ENCODE results near the gene BPIFB2.

DNA sequence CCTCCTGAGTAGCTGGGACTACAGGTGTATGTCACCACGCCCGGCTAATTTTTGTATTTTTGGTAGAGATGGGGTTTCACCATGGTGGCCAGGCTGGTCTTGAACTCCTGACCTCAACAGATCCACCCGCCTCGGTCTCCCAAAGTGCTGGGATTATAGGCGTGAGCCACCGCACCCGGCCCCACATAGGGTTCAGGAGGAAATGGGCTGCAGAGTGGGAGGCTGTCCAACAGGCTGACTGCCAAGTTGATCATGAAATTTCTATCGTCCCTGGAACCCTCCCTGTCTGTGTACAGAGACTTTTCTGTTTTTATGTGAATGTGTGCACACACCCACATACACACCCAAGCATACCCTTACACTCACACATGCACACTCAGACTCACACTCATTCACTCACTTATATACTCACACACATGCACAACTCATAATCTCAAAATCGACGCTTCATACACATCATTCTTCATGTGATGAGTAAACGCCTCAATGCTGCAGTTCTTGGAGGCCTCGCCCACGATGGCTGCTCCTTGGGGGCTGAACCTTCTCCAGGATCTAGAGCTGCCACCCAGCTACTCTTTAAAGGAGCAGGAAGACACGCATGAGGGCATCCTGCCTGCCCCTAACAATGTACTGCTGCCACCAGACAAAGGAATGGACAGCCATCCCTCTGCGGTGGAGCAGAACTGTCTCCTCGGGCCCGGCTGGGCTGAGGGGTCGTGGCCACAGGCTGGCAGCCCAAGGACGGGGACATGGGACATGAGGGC is 38.8 kb upstream of the BPIFB2 start:
- TF ChIP-seq, protein P1, sequence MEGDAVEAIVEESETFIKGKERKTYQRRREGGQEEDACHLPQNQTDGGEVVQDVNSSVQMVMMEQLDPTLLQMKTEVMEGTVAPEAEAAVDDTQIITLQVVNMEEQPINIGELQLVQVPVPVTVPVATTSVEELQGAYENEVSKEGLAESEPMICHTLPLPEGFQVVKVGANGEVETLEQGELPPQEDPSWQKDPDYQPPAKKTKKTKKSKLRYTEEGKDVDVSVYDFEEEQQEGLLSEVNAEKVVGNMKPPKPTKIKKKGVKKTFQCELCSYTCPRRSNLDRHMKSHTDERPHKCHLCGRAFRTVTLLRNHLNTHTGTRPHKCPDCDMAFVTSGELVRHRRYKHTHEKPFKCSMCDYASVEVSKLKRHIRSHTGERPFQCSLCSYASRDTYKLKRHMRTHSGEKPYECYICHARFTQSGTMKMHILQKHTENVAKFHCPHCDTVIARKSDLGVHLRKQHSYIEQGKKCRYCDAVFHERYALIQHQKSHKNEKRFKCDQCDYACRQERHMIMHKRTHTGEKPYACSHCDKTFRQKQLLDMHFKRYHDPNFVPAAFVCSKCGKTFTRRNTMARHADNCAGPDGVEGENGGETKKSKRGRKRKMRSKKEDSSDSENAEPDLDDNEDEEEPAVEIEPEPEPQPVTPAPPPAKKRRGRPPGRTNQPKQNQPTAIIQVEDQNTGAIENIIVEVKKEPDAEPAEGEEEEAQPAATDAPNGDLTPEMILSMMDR (IDR thresholded peaks at IDR 0.05; ENCODE audit: poor library complexity, severe bottlenecking): no peak
- TF ChIP-seq TAF1 (IDR thresholded peaks at IDR 0.05; ENCODE audit: low read depth): no peak
- TF ChIP-seq, protein P2, sequence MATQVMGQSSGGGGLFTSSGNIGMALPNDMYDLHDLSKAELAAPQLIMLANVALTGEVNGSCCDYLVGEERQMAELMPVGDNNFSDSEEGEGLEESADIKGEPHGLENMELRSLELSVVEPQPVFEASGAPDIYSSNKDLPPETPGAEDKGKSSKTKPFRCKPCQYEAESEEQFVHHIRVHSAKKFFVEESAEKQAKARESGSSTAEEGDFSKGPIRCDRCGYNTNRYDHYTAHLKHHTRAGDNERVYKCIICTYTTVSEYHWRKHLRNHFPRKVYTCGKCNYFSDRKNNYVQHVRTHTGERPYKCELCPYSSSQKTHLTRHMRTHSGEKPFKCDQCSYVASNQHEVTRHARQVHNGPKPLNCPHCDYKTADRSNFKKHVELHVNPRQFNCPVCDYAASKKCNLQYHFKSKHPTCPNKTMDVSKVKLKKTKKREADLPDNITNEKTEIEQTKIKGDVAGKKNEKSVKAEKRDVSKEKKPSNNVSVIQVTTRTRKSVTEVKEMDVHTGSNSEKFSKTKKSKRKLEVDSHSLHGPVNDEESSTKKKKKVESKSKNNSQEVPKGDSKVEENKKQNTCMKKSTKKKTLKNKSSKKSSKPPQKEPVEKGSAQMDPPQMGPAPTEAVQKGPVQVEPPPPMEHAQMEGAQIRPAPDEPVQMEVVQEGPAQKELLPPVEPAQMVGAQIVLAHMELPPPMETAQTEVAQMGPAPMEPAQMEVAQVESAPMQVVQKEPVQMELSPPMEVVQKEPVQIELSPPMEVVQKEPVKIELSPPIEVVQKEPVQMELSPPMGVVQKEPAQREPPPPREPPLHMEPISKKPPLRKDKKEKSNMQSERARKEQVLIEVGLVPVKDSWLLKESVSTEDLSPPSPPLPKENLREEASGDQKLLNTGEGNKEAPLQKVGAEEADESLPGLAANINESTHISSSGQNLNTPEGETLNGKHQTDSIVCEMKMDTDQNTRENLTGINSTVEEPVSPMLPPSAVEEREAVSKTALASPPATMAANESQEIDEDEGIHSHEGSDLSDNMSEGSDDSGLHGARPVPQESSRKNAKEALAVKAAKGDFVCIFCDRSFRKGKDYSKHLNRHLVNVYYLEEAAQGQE (IDR thresholded peaks at IDR 0.05; ENCODE audit: borderline replicate concordance): no peak
- TF ChIP-seq EZH2 (IDR thresholded peaks at IDR 0.05; ENCODE audit: borderline replicate concordance, insufficient read depth, low read length, poor library complexity, severe bottlenecking): no peak
- TF ChIP-seq POLR2AphosphoS5 (IDR thresholded peaks at IDR 0.05): no peak
- no peak for TF ChIP-seq EP300 (conservative IDR thresholded peaks at IDR 0.05; ENCODE audit: poor library complexity, severe bottlenecking)
- TF ChIP-seq SMC3 (conservative IDR thresholded peaks at IDR 0.05; ENCODE audit: poor library complexity): no peak
- TF ChIP-seq MXI1 (conservative IDR thresholded peaks at IDR 0.05; ENCODE audit: poor library complexity, severe bottlenecking): no peak
- no peak for TF ChIP-seq RAD21 (conservative IDR thresholded peaks at IDR 0.05)

Measured in neural cell (in vitro differentiated cells).